HG03565 (cell line): Measurements from ENCODE around the gene ADSS1.

ENCODE experiments used
- ATAC-seq: cut with Tn5 transposase; IDR thresholded peaks from one replicate; pipeline ENCODE4 v1.9.1; 2021; ENCODE audit warnings: mild to moderate bottlenecking, moderate library complexity; ENCODE audit not compliant: unreplicated experiment

ADSS1 gene

DNA sequence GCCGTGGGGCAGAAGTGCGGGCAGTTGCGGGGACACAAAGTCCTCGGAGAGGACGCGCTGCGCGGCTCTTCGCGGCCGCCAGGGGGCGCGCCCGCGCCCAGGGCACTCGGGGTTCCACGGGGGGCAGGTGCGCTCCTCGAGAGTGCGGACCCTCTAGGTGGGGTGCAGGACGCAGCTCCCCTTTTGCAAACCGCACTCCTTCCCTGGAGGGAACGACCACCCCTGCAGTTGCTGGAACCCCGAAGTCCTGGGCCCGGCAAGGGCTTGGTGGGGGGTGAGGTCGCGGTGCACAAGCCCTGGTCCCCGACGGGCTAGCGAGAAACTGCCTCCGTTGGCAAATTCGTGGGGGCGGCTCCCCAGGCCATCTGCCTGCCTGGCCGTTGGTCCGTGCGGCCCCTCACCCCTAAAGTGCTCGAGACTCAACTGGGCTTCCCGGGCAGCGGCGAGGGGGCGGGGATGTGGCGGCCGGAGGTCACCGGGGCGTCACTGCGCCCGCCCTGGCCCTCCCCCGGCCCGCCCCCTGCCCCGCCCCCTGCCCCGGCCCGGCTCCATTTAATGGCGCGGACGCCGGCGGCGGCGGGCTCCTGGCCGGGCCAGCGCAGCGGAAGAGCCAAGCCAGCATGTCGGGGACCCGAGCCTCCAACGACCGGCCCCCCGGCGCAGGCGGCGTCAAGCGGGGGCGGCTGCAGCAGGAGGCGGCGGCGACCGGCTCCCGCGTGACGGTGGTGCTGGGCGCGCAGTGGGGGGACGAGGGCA is at the start of gene ADSS1:
TSS of gene ADSS1 (plus strand) at position 579 of the 756 bp plus-strand sequence. CDS start at position 621, 42 bp downstream.
- ATAC-seq = no peak

DNA sequence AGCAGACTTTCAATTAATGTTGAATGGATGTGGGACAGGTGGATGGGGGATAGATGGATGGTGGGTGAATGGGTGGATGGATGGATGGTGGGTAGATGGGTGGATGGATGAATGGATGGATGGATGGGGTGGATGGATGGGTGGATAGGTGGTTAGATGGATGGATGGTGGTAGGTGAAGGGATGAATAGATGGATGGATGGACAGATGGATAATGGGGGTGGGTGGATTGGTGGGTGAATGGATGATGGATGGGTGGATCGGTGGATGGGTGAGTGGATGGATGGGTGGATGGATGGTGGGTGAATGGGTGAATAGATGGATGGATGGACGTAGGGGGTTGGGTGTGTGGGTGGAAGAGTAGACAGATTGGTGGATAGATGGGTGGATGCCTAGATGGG is 48.6 kb upstream of the ADSS1 start:
- ATAC-seq = no peak

DNA sequence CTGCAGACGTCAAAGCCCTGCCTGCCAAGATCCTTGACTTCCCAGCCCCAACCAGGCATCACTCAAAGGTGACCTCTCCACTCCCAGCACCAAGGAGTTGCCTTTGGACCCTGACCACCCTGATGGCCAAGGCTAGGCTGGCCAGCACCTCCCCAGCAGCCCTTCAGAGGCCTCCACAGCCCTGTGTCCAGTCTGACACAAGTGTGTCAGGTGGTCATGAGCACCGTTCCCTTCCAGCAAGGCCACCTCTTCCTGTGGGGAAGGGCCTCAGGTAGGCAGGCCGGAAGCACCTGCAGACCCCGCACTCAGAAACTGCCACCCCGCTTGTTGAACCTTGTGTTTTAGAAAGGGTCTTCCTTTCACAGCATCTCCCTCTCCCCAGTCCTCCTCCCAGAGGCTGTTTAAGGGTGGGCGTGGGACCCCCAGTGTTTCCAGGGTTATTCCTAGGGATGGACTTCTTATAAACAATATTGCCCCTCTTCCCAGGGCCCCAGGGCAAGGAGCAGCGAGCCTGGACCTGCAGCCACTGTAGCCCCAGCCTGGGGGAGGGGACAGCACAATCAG is 47.8 kb upstream of the ADSS1 start:
- ATAC-seq = no peak

DNA sequence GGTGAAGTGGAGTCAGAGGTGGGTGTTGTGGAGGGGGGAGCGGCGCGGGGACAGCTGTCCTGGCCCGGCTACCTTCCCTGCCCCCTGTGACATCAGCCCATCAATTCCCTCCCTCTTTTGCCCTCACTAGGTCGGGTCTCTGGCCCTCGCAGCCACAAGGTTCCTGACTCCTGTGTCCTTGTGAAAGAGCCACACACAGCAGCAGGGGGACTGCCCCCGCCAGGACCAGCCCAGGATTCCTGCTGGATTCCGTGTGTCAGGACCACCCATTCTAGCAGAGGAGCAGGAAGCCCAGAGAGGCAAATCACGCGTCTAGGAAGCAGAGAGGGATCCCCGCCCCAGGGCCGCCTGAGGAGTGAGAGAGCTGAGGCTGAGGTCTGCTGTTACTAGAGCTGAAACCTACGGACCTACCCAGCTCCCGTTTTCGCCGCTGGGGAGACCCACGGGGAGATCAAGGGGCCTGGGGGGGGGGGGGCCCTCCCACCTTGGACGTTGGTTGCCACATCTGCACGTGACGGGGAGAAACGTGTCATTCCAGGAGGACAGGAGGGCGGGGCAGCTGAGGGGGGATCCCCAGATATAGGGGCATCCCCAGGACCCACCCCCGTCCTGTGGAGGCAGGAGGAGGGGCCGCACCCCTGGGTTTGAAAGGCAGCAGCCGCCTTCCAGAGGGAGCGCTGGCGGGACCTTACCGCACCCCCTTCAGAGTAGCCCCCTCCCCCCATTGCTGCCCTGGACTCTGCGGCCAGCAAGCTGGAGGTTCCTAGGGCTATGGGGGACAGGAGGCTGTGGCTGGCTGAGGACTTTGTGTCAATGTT is 47.1 kb upstream of the ADSS1 start:
- peak; percentile 11 for ATAC-seq

DNA sequence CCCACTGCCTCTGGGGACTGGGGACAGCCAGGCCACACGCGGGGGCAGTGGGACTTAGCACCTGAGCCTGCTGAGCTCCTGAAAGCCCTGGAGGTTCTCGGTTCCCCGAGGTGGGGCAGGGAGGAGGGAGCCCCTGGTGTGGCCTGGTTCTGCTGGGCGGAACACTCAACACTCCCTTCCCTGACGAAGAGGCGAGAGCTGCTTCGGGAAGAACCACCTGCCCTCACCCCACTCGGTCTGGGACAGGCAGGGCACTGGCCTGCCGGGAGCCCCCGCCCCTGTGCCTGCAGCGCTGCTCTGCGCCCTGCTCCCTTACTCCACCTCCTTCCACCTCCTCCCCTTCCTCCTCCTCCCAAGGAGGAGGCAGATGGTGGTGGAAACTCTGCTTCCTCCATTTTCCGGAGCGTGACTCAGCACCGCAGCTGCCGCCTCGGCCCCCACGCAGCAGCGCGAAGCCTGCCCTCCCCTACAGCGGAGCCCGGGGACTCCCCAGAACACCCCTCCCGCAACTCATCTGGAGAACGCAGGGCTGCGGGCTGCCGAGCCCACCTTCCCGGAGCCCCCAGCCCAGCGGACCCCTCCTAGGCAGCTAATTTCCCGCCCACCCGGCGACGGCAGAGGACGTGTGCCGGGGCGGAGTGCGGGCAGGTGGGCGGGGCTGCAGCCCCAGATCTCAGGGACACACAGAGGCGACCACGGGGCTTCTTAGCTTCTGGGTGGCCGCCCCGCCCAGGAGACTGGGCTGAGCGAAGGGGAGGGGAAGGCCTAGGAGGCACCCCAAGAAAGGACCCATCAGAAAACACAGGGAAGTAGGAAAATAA is 46.3 kb upstream of the ADSS1 start:
- peak; percentile 30 for ATAC-seq

DNA sequence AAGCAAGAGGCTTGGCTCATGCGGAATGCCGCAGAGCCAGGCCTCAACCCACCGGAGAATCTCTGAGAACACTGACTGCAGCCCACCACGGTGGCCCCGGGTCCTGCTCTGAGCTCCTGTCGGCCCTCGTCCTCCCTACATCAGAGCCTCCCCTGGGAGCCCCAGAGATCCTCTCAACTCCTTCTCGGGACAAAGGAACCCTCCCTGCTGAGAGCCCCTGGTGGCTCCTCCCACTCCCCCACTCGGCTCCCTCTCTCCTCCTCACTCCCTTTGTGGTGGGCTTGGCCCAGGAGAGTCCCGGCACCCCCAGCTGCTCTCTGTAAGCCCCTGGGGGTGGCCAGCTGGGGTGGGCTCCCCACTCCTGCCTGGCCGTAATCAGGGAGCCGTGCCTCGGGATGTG is 45.7 kb upstream of the ADSS1 start:
- ATAC-seq = no peak

DNA sequence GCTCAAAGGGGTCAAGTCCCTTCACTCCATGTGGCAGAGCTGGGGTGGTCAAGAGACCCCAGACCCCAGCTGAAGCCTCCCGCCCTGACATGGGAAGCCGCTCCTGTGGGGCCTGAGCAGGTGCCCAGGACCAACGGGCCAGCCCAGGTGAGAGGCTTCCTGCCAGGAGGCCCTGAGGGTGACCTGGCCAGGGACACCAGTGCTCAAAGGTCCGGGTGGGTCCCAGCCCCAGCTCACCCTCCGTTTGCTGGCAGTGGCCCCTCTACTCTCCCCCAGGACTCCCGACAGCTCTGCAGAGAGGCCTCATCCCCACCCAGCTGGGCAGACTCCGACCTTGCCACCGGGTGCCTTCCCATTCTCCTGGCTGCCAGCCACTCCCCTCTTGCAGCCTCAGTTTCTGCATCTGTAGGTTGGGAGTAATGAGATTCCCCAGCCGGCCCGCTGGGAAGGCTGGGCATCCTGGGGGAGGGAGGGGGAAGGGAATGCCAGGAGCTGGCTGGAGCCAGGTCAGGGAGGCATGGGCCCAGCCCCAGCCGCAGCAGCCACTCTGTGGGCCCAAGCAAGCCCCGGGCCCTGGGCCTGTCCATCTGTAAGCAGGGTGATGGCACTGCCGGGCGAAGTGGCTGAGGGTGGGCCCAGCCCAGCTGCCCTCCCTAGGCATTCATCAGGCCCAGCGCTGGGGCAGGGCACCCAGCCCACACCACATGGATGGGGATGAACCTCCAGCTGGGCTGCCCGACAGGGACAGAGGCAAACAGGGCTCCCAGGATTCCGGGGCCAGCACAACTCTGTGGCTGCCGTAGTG is 44.9 kb upstream of the ADSS1 start:
- no peak for ATAC-seq

DNA sequence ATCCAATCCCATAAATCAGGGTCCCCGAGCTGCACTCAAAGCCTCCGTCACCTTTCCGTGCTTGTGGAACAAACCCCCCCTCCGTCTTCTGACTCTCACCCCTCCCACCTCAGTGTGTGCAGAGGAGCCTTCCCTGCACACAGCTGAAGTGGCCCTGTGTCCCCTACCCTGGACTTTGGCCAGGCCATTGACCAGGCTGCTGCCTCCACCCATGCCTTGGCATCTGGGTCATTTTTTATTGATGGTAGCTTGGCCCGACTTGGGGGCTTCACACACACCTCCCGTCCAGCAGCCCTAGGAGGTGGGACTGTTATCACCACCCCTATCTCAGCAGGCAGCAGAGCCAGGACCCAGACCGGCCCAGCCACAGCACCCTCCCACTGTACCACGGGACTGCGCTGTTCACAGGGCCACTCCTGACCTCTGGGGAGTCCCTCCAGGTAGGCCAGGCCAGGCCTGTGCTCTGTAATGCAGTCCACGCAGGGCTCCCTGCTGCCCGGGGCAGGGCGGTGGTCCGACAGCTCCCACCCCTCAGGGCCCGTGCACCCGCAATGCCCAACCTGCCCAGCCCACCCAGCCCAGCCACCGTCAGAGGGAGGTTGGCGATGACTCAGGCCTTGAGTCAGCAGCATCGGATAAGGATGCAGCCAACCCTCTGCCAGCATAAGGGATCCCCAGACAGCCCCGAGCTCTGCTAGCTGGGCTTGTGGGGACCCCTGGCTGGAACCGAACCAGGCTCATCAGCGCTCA is 43.8 kb upstream of the ADSS1 start:
- no peak for ATAC-seq

DNA sequence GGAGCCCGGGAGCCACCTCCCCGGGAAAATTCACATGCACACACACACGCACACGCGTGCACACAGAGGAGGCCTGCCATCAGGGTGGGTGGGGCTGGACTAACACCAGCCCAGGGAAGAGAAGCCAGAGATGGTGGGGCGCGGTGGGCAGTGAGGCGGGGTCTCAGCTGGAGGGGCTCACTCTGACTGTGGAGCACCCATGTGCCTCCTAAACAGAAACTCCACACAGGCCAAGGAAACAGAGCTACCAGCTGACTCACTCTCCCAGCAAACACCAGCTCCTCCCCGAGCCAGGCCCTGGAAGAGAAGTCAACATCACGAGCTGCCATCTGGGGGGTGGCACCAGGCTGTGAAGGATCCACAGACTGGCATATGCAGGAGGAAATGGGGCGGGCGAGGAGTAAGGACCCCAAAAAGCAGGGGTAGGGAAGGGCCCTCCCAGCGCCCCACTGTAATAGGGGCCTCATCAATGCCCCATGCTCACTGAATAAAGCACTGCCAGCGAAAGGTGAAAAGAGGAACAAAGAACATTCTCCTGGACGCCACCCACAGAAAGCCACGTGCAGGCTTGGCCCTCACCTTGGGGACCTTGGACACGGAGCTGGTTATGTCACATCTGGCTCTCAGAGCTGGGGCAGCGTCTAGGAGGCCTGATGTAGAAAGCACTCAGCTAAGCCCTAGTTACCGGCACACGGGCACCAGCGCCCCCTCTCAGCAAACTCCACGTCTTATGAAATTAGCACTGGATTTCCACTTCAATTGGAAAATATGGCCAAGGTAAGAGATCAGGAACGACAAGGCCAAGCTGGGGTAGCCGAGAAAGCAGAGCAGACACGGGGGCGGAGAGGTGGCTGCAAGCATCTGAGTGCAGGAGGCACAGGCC is 43.0 kb upstream of the ADSS1 start:
- ATAC-seq = no peak

DNA sequence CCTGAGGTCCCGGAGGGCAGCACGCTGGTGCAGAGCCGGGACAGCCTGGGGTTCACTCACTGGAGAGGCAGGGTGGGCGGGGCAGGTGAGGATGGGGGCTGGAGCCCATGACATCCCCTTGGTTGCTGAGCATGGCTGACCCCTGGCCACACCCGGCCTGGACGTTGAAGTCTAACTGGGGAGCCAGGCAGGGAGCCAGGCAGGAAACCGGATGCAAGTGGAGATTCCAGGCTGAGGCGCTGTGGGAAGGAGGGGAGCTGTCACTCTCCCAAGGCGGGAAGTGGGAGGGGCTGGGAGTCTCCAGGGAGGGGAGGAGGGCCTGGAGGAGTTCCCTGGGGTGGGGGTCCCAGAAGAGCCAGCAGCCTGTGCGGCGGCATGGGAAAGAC is 42.3 kb upstream of the ADSS1 start:
- ATAC-seq = no peak

DNA sequence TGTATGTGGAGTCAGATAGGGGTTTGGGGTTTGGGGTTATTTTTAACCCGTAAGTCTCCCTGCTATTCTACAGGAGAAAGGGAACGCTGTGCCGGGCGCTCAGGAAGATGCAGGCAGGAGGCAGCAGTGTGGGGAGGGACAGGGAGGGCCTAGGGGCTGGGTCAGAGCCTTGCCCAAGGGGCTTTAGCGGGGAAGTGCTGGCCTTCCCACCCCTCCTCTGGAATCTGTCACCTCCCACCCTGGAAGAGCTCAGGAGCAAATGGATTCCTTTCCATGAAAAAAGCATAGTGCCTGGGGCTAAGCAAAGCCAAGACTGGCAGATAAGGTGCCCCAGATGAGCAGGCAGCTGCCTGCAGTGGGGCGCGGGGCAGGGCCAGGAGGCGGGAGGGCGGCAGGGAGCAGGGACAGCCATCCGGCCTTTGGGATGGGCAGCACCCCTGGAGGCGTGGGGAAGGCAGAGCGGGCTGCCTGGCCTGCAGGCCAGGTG is 41.9 kb upstream of the ADSS1 start:
- ATAC-seq = no peak

DNA sequence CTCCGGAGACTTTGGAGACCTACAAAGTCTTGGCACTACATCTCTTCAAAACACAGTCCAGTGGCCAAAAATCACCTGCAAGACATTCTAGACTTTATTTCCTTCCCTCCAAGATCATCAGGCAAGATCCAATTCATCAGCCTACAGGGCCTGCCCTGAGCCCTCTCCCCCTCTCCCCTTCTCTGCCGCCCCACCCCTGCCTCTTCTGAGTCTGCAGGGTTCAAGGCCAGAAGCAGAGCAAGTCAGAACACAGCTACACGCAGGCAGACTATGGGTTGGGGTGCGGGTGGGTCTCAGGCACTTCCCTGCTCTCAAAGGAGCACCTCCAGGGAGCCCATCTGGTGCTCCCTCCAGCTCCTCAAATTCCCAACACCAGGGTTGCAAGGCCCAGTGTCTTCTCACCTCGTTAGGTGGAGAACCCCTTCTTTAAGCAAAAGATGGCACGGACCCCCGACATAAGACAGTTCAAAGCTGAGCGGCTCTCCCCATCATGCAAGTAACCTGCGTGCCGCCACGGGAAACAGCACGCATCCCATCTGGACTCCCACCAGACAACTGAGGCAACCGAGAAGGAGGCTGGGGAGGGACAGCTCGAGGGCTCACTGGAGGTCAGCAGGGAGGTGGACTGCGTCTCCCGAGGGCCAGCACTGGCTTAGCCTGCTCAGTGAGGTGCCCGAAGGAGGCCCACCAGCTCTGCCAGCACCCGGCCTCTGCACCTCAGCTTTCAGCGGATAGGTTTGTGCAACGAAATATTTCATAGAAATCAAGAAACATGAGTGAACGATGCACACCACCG is 40.2 kb upstream of the ADSS1 start:
- ATAC-seq = no peak

DNA sequence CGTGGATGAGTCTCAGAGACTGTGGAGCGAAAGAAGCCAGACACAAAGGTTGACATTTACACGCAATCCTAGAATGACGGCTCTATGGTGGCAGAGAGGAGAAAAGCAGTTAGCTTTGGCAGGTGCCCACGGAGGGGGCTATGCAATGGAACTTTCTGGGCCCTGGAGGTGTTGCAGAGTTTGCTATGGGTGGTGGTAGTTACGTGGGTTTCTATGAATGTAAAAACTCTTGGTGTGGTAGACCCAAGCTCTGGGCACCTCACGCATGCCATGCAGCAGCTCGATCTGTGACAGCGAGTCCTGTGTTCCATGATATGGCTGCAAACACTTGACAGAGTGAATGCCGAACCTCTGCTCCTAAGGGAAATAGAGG is 39.6 kb upstream of the ADSS1 start:
- ATAC-seq = no peak

DNA sequence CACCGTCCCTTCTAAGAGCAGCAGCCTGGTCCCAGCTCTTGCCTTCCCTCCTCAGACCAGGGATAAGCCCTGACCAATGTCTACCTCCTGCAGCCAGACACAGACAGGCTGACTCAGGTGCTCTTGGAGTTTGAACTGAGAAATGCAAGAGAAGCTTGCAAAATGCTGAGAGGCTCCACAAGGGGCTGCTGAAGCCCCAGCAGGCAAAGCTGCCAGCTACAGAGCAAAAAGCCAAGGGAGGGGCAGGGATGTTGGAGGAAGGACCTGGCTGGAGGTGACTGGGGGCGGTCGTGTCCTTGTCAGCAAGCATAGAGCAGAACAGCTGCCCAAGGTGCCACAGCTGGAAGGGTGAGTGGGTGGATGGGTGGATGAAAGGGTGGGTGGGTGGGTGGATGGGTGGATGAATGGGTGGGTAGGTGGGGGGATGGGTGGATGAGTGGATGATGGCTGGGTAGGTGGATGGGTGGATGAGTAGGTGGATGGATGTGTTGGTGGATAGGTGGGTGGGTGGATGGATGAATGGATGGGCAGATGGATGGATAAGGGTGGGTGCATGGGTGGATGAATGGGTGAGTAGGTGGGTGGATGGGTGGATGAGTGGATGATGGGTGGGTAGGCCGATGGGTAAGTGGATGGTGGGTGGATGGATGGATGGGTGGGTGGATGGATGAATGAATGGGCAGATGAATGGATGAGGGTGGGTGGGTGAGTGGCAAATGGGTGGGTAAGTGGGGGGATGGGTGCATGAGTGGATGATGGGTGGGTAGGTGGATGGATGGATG is 38.6 kb upstream of the ADSS1 start:
- ATAC-seq = no peak

DNA sequence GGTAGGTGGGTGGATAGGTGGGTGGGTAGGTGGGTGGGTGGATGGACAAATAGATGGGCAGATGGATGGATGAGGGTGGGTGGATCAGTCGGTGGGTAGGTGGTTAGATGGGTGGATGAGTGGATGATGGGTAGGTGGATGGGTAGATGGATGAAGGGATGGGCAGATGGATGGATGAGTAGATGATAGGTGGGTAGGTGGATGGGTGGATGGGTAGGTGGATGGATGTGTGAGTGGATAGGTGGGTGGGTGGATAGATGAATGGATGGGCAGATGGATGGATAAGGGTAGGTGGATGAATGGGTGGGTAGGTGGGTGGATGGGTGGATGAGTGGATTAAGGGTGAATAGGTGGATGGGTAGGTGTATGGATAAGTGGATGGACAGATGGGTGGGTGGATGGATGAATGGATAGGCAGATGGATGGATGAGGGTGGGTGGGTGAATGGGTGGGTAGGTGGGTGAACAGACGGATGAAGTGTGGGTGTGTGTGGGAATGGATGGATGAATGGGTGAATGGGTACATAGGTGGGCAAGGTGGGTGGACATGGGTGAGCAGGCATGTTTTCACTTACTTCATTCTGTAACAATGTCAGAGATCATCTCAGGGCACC is 37.9 kb upstream of the ADSS1 start:
- no peak for ATAC-seq
